Stimulated activated CD4-positive, alpha-beta T cell treated with anti-CD3 and anti-CD28 coated beads, TNF-alpha, amount 100 ng/mL, for 4 hours (primary cell): Measurements from ENCODE around the gene FAM20C.

Experiments
- DNase-seq, 3 experiments: peaks; one replicate each; pipeline ENCODE4 v3.0.0-alpha.2; 2020; ENCODE audit warnings: low read depth in 3 of 3

FAM20C gene

DNA sequence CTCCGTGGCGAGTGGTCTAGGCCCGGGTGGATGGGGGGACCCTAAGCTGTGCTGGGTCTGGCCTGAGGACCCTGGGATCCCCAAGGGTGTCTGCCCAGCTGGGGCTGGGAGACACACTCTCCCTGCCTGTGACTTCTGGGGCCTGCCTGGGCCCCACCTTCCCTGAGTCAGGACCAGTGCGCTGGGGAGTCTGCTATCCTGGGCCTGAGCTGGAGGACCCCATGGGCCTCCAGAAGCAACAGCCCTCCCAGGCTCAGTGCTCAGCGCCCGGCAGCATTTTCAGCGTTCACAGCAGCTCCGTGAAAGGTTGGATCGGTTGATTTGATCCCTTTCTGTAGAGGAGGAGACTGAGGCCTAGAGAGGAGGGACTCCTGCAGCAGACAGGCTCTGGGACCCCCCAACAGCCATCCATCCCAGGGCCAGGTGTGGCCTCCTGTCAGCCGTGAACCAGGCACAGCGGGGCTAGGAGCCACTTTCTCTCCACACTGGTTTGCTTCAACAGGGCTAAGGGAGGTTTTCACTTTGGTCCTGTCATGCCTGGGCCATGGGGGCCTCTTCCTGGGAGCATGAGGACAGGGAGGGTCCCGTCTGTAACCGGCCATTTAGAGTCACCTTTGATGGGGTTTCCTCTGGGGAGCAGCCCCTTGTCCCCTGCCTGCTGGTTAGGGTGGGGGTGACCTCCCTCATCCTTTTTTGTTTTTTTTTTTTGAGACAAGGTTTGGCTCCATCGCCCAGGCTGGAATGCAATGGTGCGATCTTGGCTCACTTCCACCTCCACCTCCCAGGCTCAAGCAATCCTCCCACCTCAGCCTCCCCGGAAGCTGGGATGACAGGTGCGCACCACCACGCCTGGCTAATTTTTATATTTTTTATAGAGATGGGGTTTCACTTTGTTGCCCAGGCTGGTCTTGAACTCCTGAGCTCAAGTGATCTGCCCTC is 110.0 kb downstream of the FAM20C start:
- DNase-seq = no peak

DNA sequence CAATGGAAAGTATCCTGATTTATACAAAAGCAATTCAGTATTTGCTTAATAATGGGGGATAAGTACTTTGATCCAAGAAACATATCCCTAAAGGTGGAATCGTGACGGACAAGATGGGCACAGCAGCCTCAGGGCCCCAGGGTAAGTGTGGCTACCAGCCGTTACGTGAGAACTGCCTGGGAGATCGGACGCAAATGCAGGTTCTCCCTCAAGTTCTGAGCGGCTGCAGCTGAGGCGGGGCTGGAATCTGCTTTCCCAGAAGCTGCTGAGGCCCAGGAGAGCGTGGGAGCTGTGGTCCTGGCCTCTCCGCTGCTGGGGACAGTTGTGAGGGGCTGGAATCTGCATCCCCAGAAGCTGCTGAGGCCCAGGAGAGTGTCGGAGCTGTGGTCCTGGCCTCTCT is 111.1 kb downstream of the FAM20C start:
- DNase-seq = no peak

DNA sequence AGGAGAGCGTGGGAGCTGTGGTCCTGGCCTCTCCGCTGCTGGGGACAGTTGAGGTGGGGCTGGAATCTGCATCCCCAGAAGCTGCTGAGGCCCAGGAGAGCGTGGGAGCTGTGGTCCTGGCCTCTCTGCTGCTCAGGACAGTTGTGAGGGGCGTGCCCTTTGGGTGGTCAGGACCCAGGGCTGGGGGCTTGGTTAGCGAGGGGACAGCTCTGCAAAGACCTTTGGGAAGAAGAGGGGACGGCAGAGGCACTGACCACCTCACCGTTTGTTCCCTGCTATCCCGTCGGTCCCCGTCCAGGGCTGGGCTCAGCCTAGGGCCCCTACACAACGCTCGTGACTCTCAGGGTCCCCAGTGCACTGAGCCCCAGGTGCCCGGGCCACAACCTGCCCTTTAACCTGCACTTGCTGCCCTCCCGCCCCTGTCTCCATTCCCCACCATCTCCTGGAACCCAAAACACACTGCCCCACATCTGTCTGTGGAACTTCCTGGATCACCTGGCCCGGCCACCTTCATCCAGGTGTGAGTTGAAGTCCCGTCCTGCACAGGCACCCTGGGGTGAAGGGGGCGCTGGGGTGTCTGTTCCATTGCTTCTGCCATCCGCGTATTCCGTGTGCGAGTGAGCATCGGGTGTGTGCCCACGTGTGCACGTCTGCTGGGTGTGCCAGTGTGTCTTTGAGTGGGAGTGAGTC is 111.7 kb downstream of the FAM20C start:
- no peak for DNase-seq

DNA sequence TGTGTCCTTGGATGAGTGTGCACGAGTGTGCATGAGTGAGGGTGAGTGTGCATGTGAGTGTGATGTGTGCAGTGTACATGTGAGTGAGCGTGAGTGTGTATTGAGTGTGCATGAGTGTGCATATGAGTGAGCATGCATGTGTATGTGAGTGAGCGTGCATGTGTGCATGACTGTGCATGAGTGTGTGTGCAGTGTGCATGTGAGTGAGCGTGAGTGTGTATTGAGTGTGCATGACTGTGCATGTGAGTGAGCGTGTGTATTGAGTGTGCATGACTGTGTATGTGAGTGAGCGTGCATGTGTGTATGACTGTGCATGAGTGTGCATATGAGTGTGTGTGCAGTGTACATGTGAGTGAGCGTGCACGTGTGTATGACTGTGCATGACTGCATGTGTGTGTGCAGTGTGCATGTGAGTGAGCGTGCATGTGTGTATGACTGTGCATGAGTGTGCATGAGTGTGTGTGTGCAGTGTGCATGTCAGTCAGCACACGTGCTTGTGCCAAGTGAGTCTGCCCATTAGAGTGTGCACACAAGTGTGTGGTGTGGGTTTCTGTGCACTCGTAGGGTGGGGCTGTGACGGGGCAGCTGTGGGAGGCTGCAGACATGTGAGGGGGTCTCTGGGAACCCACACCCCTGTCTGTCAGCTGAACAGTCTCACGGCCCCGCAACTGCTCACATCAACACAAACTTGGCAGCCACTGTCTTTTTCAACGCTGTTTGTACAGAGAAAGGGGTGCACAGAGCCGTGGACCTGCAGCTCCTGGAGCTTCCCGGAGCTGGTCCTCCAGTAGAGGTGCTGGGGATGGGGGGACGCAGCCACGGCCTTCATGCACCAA is 112.4 kb downstream of the FAM20C start:
- no peak for DNase-seq

DNA sequence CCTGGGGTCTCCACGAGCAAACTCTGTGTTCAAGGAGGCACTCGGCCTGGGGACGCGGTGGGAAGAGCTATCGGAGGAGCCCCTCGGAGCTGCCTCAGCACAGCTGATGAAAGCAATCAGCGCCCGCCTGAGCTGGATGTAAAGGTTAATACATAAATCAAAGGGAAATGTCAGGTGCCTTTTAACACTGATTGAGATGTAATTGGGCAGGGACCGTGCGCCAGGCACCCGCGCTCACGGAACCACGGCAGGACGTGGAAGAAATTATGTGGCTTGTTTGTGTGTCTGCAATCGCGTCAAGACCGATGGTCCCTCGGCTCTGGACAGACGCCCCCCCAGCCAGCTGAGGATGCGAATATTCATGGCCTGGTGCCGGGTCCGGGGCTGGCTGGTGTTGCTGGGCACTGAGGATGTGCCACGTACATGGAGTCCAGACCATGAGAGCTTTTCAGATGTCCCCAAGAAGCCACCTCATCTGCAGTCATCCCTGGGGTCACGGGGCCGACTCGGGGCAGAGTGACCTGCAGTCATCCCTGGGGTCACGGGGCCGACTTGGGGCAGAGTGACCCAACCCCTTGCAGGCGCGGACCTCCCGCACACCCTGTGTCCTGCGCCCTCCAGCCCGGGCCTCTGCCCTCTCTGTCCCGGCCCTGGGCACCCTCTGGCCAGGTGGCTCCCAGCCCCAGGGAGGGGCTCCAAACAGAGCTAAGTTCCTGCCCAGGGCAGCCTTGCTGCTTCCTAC is 113.2 kb downstream of the FAM20C start:
- no peak for DNase-seq

DNA sequence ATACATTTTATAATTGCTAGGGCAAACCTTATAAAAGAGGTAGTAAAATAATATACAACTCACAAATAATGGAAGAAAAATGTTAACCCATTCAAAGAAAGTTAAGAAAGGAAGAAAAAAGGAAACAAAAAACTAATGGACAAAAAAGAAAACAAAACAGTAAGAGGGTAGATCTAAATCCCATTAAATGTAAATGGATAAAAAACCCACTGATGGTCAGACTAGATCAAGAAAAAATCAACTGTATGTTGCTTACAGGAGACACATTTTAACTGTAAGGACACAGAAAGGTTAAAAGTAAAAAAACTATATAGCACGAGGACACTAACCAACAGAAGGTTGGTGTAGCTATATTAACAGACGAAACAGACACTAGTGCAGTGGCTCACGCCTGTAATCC is 115.6 kb downstream of the FAM20C start:
- DNase-seq = no peak

DNA sequence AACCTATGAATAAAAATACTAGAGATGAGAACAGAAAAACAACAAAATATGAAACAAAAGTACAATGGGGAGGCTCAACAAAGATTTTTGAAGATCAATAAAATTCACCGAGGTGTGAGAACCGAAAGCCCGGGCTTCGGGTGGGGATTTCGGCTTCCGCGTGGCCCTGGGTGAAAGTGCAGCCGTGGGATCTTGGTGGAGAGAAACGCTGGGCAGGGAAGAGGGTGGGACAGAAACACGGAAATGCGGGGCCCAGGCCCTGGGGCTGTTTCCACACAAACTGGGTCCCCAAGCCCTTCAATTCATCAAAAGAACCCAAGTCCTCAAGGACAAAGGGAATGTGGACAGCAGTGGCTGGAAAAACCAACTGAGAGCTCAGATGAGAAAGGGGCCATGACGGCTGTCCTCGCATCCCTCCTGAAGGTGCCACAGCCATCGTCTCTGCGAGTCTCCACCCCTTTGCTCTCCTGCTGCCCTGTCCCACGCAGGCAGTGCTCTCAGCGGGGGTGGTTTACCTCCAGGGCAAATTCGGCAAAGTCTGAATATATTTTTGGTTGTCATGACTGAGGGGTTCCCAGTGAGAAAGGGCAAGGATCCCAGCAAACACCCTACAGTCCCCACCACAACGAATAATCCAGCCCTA is 117.3 kb downstream of the FAM20C start:
- no peak for DNase-seq
